Stimulated activated CD4-positive, alpha-beta T cell treated with anti-CD3 and anti-CD28 coated beads, Interleukin-15, amount 100 ng/mL, for 24 hours (primary cell): ENCODE results near the gene RAP1A.

Source experiments
- DNase-seq: peaks from one replicate; pipeline ENCODE4 v3.0.0-alpha.2; 2020

RAP1A gene

GRCh38 chr1:111720977-111721786, 101.6 kb downstream of the RAP1A start:
- DNase-seq: no peak

GRCh38 chr1:111723091-111723806, 103.7 kb downstream of the RAP1A start:
- DNase-seq: no peak

- no peak for DNase-seq
Observed at GRCh38 chr1:111723871-111724270, 104.3 kb downstream of the RAP1A start.

GRCh38 chr1:111725192-111725591, 105.6 kb downstream of the RAP1A start:
- DNase-seq: no peak

GRCh38 chr1:111727056-111727455, 107.5 kb downstream of the RAP1A start:
- DNase-seq: no peak

- DNase-seq: no peak
Observed at GRCh38 chr1:111729271-111729921, 109.8 kb downstream of the RAP1A start.

- no peak for DNase-seq
Observed at GRCh38 chr1:111729946-111730681, 110.5 kb downstream of the RAP1A start.

GRCh38 chr1:111730706-111731105, 111.1 kb downstream of the RAP1A start:
- DNase-seq: no peak

GRCh38 chr1:111731956-111732355, 112.4 kb downstream of the RAP1A start:
- no peak for DNase-seq

GRCh38 chr1:111732718-111733117, 113.1 kb downstream of the RAP1A start:
- no peak for DNase-seq

- no peak for DNase-seq
Observed at GRCh38 chr1:111733183-111733991, 113.8 kb downstream of the RAP1A start.

- DNase-seq: no peak
Observed at GRCh38 chr1:111733992-111734341, 114.4 kb downstream of the RAP1A start.

GRCh38 chr1:111734426-111734825, 114.8 kb downstream of the RAP1A start:
- DNase-seq: no peak

- DNase-seq: no peak
Observed at GRCh38 chr1:111734856-111735255, 115.3 kb downstream of the RAP1A start.

GRCh38 chr1:111735321-111735720, 115.7 kb downstream of the RAP1A start:
- DNase-seq: no peak

- no peak for DNase-seq
Observed at GRCh38 chr1:111735858-111736544, 116.4 kb downstream of the RAP1A start.

GRCh38 chr1:111736548-111737215, 117.1 kb downstream of the RAP1A start:
- DNase-seq: no peak

GRCh38 chr1:111737216-111738132, 117.9 kb downstream of the RAP1A start:
- DNase-seq: no peak

GRCh38 chr1:111738133-111738435, 118.5 kb downstream of the RAP1A start:
- DNase-seq: no peak
